Stimulated activated CD8-positive, alpha-beta memory T cell treated with anti-CD3 and anti-CD28 coated beads, Interleukin-2, amount 100 ng/mL, for 48 hours (primary cell): ENCODE results near the gene CD200.
"Not testable (repeated sequence)": the region's sequence is repeated elsewhere in the genome, so short reads cannot be mapped to it uniquely, and the experiment has no call there.

Experiments
- DNase-seq, 2 donors: peaks; one replicate each; pipeline ENCODE4 v3.0.0-alpha.2; 2020; ENCODE audit warnings: low read depth in 2 of 2

Gene CD200

GRCh38 chr3:112360561-112360960 is 27.6 kb downstream of the CD200 start:
- DNase-seq: no peak

DNA sequence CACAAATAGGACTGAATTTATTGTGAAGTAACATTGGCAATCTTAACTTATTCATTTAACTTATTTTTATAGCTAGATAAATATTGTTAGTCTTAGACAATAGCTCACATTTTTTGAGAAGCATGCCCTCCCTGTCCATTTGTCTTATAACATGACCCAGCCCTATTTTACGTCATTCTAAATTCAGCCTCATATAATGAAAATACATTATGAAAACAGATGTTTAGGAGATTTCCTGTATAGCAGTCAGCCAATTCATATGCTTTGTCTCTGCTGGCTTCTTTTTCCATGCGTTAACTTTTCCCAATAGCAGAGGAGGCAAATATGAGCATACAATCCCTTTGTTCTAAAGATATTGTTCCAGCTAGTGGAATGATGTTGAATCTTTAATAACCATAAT is 29.3 kb downstream of the CD200 start:
- DNase-seq: no peak

DNA sequence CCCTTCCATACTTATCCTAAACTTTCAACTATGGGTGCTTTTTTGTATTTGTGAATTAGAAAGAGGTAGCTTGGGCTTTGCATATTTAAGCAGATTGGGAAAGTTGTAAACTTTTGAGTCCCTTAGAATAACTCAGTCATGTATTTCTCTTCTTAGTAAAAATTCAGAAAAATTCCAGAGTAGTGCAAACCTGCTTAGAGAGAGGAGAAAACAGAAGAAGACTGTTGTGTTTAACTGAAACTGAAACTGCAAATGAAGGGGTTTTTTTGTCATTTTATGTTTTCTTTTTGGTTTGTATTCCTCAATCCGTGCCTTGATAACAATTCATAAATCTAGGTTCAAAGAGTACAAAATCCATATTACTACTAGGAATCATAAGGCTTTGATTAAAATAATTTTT is 31.3 kb downstream of the CD200 start:
- DNase-seq: no peak

GRCh38 chr3:112365035-112365434 is 32.1 kb downstream of the CD200 start:
- no peak for DNase-seq

GRCh38 chr3:112365636-112366035 is 32.7 kb downstream of the CD200 start:
- DNase-seq: no peak

DNA sequence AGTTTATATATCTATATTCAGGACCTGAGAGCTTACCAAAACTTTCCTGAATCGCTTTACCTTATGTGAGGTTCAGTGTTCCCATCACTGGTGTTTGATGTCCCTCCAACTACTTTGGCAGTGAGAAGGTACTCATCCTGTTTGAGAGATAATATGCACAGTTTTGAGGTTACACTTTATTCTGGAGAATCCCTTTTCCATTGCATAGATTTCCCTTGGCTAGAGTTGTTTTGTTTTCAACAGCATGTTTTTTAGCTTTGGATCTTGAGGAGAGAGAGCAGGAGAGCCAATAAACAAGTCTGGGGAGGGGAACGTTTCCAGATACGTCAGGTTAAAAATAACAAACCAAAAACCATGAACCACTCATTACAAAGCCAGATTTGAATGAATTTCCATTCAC is 33.6 kb downstream of the CD200 start:
- DNase-seq: no peak

DNA sequence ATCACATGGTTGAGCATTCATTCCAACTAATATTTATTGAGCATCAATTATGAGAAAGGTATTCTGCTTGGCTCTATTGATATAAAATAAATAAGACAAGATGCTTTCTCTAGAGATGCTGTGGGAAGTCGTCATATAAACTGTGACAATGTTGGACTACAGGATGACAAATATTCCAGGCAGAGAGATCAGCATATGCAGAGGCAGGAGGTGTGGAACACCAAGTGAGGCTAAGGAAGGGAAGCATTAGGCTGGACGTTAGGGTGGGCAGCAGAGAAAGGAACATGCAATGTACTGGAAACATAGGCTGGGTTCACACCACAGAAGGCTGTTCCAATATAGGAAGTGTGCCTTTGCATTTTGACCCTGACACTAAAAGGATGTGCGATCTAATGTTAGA is 38.6 kb downstream of the CD200 start:
- no peak for DNase-seq

DNA sequence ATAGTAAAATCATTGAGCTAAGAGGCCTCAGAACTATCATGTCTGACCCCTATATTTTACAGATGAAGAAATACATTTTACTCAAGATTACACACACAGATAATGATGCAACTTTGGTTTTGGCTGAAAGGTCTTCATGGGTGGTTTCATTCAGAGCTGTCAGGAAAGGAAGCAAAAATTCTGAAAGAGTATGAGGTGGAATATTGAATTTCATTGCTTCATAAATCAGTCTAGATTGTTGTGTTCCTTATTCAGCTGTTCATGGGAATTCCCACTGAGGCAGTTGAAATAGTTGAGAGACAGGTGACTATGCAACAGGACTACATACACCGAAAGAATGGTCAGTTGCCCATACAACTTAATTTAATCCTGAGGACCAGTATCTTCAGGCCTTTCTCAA is 39.4 kb downstream of the CD200 start:
- no peak for DNase-seq

GRCh38 chr3:112373476-112373875 is 40.5 kb downstream of the CD200 start:
- no peak for DNase-seq

DNA sequence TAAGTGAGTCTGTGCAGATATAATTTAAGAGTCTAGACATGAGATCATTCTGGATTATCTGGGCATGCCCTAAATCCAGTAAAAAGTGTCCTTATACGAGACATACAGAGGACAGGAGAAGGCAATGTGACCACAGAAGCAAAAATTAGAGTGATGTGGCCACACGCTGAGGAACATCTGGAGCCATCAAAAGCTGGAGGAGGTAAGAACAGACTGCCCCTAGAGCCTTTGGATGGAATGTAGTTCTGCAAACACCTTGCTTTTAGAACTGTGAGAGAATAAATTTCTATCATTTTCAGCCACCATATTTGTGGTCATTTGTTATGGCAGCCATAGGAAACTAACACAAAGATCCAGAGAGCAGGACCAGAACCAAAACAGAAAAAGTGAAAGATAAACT is 41.0 kb downstream of the CD200 start:
- DNase-seq: no peak

- DNase-seq: no peak
These were observed 41.4 kb downstream of the CD200 start for GRCh38 chr3:112374333-112374734.

- DNase-seq: no peak
These were observed 42.2 kb downstream of the CD200 start for GRCh38 chr3:112375117-112375516.

GRCh38 chr3:112376241-112376911 is 43.4 kb downstream of the CD200 start:
- DNase-seq: no peak

DNA sequence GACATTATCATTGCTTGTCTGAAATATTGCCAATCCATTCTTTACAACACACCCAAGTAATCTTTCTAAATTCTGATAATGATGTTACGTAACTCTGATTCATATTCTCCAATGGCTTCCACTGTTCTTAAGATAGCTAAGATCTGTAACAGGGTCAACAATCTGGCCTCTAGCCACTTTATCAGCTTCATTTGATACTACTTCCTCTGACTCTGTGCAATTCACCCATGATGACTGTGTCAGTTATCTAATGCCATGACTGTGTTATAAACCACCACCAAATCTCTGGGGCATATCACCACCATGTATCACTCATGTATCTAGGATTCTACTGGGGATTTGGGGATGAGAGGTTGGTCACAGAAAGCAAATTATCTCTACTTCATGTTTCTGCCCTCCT is 44.0 kb downstream of the CD200 start:
- DNase-seq: no peak

DNA sequence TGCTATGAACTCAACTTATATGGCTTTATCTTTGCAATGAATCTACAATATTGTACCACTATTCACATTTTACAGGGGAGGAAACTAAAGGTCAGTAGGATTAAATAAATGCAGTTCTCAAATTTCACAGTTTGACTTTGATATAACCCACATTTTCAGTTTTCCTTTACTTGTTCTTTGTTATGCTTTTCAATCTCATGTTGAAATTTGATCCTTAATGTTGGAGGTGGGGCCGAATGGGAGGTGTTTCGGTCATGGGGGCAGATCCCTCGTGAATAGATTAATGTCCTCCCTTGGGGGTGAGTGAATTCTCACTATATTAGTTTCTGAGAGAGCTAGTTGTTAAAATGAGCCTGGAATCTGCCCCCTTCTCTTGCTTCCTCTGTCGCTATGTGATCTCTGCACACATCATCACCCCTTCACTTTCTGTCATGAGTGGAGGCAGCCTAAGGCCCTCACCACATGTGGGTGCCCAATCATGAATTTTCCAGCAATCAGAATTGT is 44.7 kb downstream of the CD200 start:
- DNase-seq: no peak

DNA sequence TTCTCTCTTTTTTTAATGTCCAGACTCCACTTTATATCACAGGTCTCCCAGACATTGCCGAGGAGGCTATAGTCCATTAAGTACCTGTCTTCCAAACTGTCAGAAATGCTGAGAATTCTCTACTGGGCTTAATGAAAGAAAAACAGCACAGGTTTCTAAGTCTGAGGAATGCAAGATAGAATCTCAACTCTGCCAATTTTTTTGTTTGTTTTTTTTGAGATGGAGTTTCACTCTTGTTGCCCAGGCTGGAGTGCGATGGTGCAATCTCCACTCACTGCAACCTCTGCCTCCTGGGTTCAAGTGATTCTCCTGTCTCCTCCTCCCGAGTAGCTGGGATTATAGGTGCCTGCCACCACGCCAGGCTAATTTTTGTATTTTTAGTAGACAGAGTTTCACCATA is 45.4 kb downstream of the CD200 start:
- DNase-seq: not testable (repeated sequence)

DNA sequence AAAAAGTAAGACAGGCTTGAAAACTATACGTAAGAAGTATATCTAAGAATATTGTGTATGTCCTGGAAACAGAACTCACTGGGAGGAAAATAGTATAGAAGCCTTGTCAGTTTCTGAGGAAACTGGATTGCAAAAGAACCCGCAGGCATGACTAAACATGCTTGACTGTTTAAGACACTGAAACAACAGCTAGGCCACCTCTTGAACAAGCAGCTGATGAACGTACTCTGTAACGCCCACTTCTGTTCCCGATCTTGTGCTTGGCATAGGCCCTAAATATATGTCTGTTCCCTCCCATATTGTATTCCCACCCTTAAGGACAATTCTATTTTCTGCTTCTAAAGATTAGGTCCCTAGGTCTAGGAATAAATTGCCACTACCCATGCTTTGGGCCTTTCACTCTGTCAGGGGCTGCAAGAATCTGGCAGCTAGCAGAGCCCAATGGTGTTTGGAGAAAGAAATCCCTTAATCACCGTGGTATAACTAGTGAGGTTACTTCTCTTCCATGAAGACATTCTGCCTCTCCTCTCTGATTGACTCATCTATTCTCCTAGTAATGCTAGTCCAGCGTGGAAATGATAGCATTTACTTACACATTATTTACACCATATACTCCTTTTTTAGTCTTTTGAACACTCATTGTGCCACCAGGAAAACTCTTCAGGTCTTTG is 46.2 kb downstream of the CD200 start:
- DNase-seq: no peak

GRCh38 chr3:112381673-112382542 is 49.0 kb downstream of the CD200 start:
- no peak for DNase-seq

DNA sequence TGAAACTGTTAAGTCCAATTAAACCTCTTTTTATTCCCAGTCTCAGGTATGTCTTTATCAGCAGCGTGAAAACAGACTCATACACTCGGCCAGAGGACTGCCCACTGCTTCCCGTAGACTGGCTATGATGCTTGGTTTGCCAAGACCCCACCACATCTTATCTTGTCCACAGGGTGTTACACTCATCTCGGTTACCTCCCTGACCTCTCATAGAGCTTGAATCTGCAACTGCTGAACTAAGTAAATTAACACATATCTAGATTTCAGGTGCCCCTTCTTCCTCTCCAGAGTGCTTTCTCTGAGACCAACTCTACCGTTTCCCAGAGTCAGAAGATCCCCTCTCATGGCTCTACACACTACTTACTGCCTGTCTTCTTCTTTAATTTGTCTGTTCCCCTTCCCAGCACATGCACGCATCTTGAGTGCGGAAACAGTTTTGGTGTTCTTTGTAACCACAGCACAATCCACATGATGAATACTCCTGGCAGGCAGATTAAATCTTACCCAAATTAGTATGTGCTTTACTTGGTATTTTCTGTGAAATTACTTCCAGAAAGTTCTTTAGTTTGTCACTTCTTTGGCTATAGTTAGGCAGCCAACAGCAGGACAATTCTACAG is 49.7 kb downstream of the CD200 start:
- no peak for DNase-seq

- DNase-seq: no peak
These were observed 51.8 kb downstream of the CD200 start for GRCh38 chr3:112384769-112385168.

DNA sequence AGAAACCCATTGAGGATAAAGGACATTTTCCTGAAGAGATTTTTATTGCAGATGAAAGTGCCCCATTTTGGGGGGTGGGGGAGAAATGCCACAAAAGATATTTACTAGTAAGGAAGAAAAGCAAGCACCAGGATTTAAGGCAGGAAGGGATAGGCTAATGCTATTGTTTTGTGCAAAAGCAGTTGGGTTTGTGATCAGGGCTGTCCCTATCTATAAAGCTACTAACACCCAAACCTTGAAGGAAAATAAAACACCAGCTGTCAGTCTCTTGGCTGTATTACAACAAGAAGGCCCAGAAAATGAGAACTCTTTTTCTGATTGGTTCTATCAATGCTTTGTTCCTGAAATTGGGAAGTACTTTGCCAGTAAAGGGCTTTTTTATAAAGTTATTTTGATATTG is 56.0 kb downstream of the CD200 start:
- DNase-seq: no peak

DNA sequence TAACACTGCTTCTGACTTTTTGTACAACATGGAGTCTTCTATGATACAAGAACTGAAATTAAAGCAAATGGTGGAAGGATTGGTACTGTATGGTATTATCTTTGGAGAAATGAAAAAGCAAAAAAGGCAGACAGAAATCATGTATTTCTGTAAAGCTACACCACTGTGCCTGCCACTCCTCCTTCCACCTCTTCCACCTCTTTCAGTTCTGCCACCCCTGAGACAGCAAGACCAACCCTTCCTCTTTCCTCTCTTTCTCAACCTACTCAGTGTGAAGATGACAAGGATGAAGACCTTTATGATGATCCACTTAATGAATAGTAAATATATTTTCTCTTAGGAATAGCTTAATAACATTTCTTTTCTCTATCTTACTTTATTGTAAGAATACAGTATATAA is 57.0 kb downstream of the CD200 start:
- no peak for DNase-seq
